Measurements from ENCODE around the gene TMEM31. TPM values are rescaled to one million over a fixed set of nuclear protein-coding genes. Genes with fewer than 3 reads are reported as not detected.
"Not testable (repeated sequence)": the region's sequence is repeated elsewhere in the genome, so short reads cannot be mapped to it uniquely, and the experiment has no call there.

The TMEM31 gene
- total RNA-seq, 1 donor from 2014 or later: not detected

- Mint-ChIP-seq H3K9me3 (ENCODE audit: unreplicated experiment) (no peaks in the 10 kb centered on the region), H3K27ac (ENCODE audit: unreplicated experiment) (no peak overlapping the region), H3K4me3 (ENCODE audit: unreplicated experiment) (no peak overlapping the region), H3K27me3 (ENCODE audit: unreplicated experiment) (peaks cover 1% of the 10 kb centered on the region), H3K36me3 (ENCODE audit: low read depth, unreplicated experiment) (peaks cover 5% of the 10 kb centered on the region), H3K4me1 (ENCODE audit: unreplicated experiment) (peaks cover 6% of the 10 kb centered on the region)
- TF ChIP-seq CTCF (IDR thresholded peaks at IDR 0.05; ENCODE audit: unreplicated experiment): no peak
- DNase-seq (ENCODE audit: low spot score): no peak
These were observed 46.0 kb downstream of the TMEM31 start for GRCh38 chrX:103756736-103757135.

- Mint-ChIP-seq H3K27ac (ENCODE audit: unreplicated experiment) (no peak overlapping the region), H3K27me3 (ENCODE audit: unreplicated experiment) (peaks cover 1% of the 10 kb centered on the region), H3K4me3 (ENCODE audit: unreplicated experiment) (no peak overlapping the region), H3K9me3 (ENCODE audit: unreplicated experiment) (no peaks in the 10 kb centered on the region), H3K36me3 (ENCODE audit: low read depth, unreplicated experiment) (peaks cover 9% of the 10 kb centered on the region), H3K4me1 (ENCODE audit: unreplicated experiment) (peaks cover 10% of the 10 kb centered on the region)
- no peak for TF ChIP-seq CTCF (IDR thresholded peaks at IDR 0.05; ENCODE audit: unreplicated experiment)
- no peak for DNase-seq (ENCODE audit: low spot score)
These were observed 47.8 kb downstream of the TMEM31 start for GRCh38 chrX:103758555-103758954.

GRCh38 chrX:103763541-103763940 is 52.8 kb downstream of the TMEM31 start:
- not testable (repeated sequence) for H3K9me3 Mint-ChIP-seq (ENCODE audit: unreplicated experiment); DNase-seq (ENCODE audit: low spot score); H3K27me3 Mint-ChIP-seq (ENCODE audit: unreplicated experiment)
- Mint-ChIP-seq H3K36me3 (ENCODE audit: low read depth, unreplicated experiment) (peaks cover 18% of the 10 kb centered on the region), H3K27ac (ENCODE audit: unreplicated experiment) (peak overlapping the region; percentile 12), H3K4me3 (ENCODE audit: unreplicated experiment) (peak overlapping the region; percentile 31), H3K4me1 (ENCODE audit: unreplicated experiment) (peaks cover 10% of the 10 kb centered on the region)

Other genes with a start within 250 kb of the TMEM31 start
- 0.36 TPM for gene RAB40A, start 191.4 kb upstream of the TMEM31 start, total RNA-seq (ENCODE audit: unreplicated experiment)
- 95.5 TPM for gene TCEAL4, start 125.4 kb upstream of the TMEM31 start, total RNA-seq (ENCODE audit: unreplicated experiment)
- gene TCEAL3, start 102.9 kb upstream of the TMEM31 start, total RNA-seq (ENCODE audit: unreplicated experiment): 12.2 TPM
- gene TCEAL1, start 81.9 kb upstream of the TMEM31 start, total RNA-seq (ENCODE audit: unreplicated experiment): 12.5 TPM
- 362 TPM for gene MORF4L2, start 24.2 kb upstream of the TMEM31 start, total RNA-seq (ENCODE audit: unreplicated experiment)
- gene PLP1, start 65.9 kb downstream of the TMEM31 start, total RNA-seq (ENCODE audit: unreplicated experiment): 9.6 TPM
- gene RAB9B, start 121.3 kb downstream of the TMEM31 start, total RNA-seq (ENCODE audit: unreplicated experiment): 2.3 TPM

All from endothelial cell (in vitro differentiated cells).